Glomerular endothelial cell (primary cell): Measurements from ENCODE around the gene GABRB2. TPM values are rescaled to one million over a fixed set of nuclear protein-coding genes. Genes with fewer than 3 reads are reported as not detected.
"Not testable (repeated sequence)": the region's sequence is repeated elsewhere in the genome, so short reads cannot be mapped to it uniquely, and the experiment has no call there.

ENCODE experiments used
- DNase-seq: peaks from one replicate; pipeline ENCODE4 v3.0.0-alpha.2; 2011; ENCODE audit warnings: low read depth, low spot score; ENCODE audit errors: extremely low read depth
- total RNA-seq: library from RNA; depleted of rRNA; stranded (reverse); fragments of >200 nt; gene quantifications from 2 replicates; pipeline ENCODE4 v1.2.3, GENCODE V29; 2015

Gene GABRB2
- total RNA-seq, 1 donor from 2014 or later = not detected

DNA sequence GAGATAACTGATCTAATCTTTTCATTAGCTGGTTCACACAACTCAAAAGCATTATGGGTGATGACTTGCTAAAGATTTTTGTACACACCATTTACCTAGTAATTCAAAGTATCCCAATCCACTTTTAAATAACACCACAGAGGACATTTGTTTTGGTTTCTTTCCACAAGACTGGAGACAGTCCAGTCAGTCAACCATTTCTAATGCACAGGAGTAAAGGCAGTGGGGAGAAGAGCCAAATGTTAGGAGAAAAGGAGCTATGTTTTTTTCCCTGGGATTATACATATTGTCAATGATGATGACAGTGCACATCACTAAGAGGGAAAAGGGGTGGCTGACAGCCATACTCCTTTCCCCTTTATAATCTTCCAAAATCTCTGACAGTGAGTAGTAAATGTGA, 240.9 kb downstream of the GABRB2 start:
- DNase-seq = no peak

GRCh38 chr5:161302559-161302958, 244.0 kb downstream of the GABRB2 start:
- DNase-seq = no peak

- DNase-seq = no peak
Observed at GRCh38 chr5:161301586-161301985, 244.9 kb downstream of the GABRB2 start.

DNA sequence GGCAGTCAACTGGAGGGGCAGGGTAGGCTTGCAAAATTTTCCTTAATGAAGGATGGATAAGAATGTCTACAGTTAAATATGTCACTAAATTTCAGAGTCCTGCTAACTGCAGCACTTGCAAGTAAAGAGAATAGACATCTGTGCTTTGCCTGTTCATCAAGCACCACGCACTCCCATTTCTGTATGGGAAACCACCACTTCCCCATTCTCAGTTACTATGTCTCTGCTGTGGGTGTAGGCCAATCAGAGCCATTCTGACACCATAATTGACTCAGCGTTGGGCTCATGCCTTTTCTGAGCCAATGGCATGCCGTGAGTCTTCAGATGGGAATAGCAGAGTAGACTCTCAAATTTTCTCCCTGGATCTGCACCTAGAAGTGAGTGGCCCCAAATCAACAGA, 247.5 kb downstream of the GABRB2 start:
- no peak for DNase-seq

DNA sequence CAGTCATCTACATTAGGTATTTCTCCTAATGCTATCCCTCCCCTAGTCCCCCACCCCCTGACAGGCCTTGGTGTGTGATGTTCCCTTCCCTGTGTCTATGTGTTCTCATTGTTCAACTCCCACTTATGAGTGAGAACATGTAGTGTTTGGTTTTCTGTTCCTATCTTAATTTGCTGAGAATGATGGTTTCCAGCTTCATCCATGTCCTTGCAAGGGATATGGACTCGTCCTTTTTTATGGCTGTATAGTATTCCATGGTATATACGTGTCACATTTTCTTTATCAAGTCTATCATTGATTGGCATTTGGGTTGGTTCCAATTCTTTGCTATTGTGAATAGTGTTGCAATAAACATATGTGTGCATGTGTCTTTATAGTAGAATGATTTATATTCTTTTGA, 249.1 kb downstream of the GABRB2 start:
- not testable (repeated sequence) for DNase-seq

DNA sequence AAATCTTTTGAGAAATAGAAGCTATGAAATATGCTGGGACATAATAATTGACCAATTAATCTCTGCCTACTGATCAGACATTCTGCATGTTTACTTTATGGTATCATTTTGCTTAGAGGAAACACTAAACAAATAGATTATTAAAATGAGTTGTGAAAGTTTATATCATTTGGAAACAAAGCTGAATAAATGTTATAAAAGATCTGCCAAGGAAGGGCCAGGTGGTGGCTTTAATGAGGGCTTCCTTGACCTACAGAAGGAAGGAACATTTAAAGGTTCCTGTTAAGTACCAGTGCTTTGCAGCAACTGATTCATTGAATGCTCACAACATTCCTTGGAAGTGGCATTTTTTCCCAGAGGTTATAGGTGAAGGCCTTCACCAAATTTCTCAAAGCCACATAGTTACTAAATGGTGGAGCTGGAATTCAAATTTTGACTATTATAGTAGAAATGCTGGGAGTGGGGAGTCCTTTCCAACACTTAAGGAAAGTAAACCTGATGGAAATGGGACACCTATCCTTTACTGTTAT, 250.7 kb downstream of the GABRB2 start:
- no peak for DNase-seq

GRCh38 chr5:161288071-161288470, 258.5 kb downstream of the GABRB2 start:
- no peak for DNase-seq

GRCh38 chr5:161287436-161287835, 259.1 kb downstream of the GABRB2 start:
- DNase-seq = no peak

GRCh38 chr5:161286066-161286655, 260.4 kb downstream of the GABRB2 start:
- no peak for DNase-seq

DNA sequence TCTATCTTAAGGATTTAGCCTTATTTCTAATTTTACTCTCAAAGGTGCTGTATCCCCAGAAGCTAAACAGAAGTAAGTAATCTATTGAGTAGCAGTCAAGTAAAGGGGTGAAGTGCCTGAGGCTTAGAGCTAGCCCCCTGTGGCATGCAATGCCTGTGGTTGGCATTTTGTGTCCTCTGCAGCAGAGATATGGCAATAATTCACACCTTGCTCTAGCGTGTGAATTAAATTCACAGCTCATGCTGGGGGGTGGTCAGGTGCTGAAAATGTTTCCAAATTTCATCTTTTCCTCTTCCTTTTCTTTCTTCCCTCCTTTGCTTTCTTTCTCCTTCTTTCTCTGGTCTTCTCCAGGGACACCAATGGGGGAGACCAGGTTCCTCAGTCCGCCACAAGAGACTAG, 262.1 kb downstream of the GABRB2 start:
- no peak for DNase-seq

GRCh38 chr5:161283296-161283695, 263.2 kb downstream of the GABRB2 start:
- no peak for DNase-seq

- no peak for DNase-seq
Observed at GRCh38 chr5:161278739-161279660, 267.5 kb downstream of the GABRB2 start.

DNA sequence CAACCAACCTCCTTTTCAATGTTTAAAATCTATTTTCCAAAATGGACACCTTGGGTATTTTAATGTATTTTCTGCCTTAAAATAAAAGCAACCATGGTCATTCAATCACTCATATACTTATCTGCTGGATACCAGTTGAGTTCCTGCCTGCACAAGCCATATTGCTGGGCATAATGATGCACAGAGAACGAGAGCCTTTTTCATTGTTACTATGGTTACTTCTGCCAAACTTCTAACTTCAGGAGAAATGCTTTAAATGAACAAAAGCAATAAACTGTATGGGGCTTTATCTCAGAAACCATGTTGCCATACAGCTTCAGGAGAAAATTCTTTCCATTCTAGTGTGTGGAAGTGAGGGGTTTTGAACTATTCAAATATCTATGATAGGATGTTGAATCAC, 269.5 kb downstream of the GABRB2 start:
- no peak for DNase-seq

DNA sequence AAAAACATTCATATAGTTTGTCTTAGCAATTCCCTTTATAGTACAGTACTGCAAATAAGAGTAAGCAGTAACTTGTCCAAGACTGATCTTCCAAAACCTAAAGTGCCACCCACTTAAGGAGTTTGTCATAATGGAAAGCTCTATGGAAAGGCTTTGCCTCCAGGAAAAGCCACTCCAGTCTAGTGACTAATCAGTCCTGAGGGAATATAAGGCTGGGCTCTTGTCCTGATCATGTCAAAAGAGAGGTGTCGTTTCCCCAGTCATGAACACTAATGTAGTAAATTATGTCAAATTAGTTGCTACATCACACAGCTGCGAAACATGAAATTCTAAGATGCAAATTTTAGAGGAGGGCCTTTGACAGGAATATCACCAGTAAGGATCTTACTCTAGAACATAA, 271.6 kb downstream of the GABRB2 start:
- DNase-seq = no peak

DNA sequence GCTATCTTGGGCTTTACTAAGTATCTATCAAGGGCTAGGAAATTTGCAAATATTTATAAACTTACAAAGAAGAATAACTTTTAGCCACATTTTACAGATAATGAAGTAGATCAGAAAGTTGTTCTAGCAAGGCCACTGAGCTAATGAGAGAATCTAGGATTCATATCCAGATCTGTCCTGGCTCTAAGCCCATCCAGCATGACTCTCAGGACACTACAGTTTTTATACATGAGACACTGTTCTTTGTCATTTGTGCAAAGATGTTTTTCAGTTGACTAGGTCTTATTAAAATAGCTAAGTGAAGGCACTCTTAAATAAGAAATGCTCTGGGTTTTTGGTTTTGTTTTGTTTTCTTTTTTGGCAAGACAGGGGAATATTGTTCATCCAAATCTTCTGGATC, 273.1 kb downstream of the GABRB2 start:
- no peak for DNase-seq

DNA sequence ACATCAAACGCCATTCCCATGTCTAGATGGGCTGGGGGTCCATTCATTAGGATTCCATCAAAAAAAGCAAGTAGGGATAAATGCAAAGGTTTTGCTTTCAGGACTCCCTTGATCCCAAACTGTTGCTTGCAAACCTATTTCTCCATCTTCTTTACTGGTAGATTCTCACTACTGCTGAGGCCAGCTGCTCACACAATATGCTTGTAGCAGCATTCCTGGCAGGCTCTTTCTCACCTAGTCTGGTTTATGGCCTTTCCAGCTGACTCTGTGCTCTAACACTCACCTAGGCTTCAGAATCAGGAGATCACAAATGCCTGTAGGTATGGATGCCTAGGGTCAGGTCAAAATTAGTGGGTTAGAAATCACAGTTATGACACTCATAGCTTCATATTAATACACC, 274.7 kb downstream of the GABRB2 start:
- no peak for DNase-seq

GRCh38 chr5:161269125-161269524, 277.4 kb downstream of the GABRB2 start:
- no peak for DNase-seq

DNA sequence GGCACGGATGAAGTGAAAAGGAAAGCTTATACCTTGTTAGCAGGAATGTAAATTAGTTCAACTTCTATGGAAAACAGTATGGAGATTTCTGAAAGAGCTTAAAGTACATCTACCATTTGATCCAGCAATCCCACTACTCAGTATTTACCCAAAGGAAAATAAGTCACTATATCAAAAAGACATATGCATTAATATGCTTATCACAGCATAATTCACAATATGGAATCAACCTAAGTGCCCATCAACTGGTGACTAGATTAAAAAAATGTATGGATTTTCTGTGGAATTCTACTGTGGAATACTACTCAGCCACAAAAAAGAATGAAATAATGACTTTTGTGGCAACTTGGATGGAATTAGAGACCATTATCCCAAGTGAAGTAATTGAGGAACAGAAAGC, 279.6 kb downstream of the GABRB2 start:
- no peak for DNase-seq

GRCh38 chr5:161265006-161265405, 281.5 kb downstream of the GABRB2 start:
- DNase-seq = no peak

DNA sequence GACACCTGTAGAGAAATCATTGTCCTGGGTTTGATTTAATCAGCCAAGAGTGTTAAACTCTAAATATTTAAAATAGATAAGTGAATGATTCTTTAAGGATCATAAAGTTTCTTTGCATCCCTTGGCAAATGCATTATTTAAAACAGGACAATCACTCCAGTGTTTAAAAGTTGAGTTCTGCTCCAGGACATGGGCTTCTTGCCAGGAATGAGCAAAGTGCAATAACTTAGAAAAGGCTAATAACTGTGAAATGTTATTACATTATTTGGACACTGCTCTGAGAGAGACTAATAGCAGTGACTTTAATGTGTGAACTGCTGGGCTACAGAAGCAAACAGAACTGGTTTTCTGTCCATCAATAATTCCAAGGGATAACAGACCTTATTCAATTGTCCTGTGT, 283.3 kb downstream of the GABRB2 start:
- no peak for DNase-seq

DNA sequence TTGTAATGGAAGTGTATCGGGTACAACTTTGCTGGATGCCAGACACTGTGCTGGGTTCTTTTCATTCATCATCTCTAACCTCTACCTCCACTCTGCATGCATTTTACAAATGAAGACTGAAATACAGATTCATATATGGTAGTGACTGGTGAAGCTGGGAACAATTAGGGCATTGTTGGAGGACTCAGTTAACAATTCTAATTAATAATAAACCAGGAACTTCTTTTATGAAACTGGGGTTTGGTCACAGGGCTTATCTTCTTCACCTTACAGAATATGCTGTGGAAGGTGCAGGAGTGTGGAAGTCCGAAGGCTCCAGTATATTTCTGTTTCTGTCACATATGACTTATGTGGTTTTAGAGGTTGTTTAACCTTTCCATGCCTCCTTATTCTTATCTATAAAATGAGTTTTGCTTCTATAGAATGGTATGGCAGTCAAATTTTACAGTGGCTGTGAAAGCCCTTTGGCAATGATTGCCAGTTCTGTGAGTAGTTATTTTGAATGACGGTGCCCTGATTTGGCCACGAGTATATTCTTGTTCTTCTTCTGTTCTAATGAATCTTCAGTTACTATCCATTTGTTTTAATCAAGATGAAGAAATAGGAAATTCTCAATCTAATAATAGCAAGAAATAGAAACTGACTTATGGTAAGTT, 284.7 kb downstream of the GABRB2 start:
- DNase-seq = no peak

- DNase-seq = no peak
Observed at GRCh38 chr5:161258438-161258837, 288.1 kb downstream of the GABRB2 start.
